Measurements from ENCODE around the gene KANSL1.
"Not testable (repeated sequence)": the region's sequence is repeated elsewhere in the genome, so short reads cannot be mapped to it uniquely, and the experiment has no call there.

KANSL1 gene

DNA sequence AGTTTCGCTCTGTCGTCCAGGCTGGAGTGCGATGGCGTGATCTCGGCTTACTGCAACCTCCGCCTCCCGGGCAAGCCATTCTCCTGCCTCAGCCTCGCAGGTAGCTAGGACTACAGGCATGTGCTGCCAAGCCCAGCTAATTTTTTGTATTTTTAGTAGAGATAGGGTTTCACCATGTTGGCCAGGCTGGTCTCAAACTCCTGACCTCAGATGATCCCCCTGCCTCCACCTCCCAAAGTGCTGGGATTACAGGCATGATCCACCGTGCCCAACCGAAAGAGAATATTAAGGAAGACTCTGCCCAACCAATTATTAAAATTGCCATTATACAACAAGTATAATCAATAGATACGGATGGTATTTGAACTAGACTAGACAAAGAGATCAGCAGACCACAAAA, 82.0 kb downstream of the KANSL1 start:
- not testable (repeated sequence) for DNase-seq

DNA sequence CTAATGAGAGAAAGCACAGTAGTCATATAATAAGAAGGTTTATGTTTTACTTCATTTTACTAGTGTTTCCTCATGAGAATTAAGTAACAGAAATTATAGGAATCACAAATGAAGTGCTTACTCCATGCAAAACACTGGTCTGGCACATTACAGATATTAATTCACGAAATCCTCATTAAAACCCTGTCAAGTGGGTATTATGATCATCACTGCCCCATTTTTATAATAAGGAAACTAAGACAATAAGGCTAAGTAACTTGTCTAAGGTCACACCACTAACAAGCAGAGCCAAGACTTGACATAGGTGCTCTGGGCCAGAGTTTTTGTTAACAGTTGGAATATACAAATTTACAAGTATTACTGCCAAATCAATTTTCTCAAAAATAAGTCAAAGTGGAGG, 83.0 kb downstream of the KANSL1 start:
- DNase-seq, result no peak

DNA sequence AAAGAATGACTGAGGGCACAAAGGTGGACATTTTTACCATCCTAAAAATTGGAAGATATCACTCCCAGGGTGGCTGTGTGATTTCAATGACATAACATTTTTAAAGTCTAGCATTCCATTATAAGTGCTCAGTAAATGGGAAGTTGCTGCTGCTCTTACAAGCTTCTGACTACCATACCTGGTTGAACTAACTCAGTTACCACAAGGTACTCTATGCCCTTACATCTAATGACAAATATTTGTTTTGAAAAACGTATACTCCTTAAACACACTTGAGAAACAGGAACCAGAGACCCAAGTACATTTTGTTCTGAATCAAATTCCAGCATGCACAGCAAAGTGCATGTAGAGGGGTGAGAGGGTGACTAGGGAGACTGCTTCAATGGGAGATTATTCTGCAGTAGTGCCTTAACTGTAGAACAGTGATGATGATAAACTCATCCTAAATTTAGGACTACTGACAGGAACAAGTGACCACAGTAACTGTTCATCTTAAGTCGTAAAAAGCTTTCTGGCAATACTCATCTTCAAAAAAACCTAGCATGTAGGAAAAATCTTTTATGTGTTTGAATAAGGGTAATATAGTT, 83.5 kb downstream of the KANSL1 start:
- no peak for DNase-seq

DNA sequence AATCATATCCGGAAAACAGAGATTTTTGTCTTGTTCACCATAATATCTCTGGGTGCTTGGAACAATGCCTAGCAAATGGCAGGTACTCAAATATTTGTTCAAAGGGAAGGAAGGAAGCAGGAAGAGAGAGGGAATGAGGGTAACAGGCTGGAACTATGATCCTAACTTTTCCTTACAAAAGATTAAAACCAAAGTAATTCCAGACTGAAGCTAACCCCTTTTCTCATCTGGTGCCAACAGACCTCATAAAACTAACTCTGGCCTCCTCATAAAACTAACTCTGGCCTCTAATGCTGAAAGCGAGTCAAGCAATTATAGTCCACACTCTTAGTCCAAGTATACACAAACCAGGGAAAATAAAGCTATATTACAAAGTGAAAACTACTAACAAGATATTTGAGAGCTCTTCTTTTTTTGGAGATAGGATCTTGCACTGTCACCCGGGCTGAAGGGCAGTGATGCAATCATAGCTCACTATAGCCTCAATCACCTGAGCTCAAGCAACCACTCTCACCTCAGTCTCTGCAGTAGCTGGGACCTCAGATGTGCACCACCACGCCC, 84.6 kb downstream of the KANSL1 start:
- no peak for DNase-seq

DNA sequence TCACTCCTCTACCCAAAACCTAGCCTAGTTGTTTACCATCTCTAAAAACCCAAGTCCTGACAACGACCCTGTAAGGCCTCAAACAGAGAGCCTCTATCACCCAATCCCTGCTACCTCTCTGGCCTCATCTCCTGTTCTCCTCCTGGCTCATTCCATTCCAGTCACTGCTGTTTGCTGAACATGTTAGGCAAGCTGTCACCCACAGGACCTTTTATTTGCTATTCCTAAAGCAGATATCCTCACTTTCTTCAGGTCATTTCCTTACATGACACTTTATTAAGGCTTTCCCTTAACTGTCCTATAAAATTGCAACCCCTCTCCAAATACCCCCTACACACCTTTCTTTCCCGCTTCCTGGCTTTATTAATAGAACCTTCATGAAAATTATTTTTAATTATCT, 85.1 kb downstream of the KANSL1 start:
- no peak for DNase-seq

DNA sequence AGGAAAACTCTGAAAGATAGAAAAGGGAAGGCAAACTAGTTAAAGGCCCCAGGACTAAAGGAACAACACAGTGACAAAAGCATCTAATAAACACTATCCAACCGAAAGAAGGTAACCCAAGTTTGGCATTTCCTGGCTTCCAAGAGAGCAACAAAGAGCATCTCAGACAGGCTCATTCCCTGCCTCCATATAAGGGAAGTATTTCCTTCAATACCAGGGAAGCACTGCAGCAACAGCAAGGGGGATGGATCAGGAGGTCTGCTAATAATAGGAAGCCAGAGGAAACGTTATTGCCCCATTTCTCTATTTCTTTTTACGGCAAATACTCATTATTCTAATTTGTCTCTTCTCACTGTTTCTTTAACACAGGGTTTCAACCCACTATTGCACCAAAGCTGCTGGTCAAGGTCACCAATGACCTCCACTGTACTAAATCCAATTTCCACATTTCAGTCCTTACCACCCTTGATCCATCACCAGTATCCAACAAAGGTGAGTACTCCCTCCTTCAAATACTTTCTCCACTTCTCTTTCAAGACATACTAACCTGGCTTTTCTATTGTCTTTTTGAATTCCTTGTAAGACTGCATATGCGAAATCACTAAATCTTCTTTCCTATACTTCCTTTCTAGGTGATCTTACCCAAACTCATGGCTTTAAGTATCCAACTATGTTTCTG, 86.1 kb downstream of the KANSL1 start:
- no peak for DNase-seq

DNA sequence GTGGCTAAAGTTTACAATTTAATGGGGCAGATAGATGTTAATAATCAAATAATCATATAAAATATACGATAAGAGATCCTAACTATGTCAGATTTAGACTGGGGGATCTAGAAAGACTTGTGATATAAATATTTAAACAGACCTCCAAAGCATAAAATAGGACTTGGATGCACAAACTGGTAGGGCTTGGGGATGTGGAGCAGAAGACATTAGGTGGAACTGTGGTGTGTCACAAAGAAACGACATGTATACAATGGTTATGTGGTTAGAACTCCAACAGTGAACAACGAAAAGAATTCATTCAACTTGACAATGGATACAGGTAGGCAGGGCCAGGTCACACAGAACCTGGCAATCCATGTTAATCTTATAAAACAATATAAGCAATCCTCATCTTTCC, 90.4 kb downstream of the KANSL1 start:
- DNase-seq, result not testable (repeated sequence)

DNA sequence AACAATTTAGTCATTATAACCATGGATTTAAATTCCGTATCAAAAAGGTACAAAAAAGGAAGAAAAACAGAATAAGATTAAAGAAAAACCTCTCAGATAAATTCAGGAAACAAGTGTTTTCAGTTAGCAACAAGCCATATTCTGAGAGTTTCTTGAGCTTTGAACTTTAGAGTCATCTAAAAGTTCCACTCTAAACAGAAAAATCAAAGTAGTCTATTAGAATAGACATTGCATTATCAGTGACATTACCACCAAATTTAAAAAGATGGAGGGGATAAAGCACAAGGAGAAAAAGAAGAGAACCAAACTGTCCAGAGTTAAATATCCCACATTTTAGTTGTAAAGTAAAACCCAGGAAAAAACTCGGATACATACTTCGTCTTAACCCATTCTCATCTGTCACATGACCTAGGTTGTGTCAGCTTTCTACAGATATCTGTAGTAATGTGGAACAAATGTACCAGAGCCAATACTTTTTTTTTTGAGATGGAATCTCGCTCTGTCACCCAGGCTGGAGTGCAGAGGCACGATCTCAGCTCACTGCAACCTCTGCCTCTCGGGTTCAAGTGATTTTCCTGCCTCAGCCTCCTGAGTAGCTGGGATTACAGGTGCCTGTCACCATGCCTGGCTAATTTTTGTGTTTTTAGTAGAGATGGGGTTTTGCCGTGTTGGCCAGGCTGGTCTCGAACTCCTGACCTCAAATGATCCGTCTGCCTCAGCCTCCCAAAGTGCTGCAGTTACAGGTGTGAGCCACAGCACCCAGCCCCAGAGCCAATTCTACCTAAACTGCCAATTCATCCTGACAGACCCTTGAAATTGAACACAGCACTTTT, 91.2 kb downstream of the KANSL1 start:
- DNase-seq, result not testable (repeated sequence)

DNA sequence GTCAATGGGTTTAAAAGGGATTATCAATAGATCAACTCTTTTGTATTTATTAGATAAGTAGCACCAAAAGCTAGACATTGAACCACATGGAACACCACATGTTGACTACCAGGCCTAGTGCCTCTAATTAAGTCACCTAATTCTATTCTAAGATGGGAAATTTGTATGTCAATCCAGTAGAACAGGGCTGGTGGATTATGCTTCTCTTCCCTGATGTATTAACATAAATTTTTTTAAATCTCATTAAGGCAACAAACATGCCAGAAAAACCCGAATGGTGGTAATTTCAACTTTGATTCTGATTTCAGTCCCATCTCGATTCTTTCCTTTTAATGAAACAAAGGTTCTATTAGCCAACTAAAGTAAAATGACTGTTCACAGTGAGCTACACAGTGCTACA, 92.6 kb downstream of the KANSL1 start:
- DNase-seq, result no peak

DNA sequence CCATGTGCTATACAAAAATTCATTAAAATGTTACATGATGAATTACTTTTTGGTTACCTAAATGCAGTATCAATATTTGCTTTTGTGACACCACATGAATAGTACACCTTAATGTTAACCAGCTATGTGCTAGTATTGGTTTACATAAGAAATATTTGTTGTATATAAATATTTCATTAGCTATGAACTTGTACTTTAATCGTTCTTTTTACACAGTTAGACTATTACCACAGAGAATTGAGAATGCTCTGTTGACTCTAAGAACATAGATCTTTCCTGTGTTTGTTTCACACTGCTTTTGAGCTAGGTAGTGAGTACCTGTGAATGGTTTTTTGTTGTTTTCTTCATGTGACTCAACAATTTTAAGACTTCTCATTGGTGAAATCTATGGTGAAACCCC, 93.4 kb downstream of the KANSL1 start:
- DNase-seq, result no peak

DNA sequence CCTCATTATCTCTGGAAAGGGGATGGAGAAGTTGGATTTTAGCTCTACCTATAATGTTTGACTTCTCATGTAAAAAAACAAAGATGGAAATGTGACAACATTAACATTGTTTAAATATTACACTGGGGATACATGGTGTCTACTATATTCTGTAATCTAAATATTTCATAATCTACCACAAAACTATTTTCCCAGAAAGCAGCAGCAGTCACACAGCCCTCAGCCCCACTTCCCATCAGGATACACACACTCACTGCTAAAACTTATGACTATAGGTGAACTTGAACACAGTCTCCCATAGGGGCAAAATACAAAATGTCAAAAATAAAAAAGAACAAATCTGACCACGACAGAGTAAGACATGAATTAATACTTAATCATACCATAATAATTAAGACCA, 95.7 kb downstream of the KANSL1 start:
- no peak for DNase-seq

DNA sequence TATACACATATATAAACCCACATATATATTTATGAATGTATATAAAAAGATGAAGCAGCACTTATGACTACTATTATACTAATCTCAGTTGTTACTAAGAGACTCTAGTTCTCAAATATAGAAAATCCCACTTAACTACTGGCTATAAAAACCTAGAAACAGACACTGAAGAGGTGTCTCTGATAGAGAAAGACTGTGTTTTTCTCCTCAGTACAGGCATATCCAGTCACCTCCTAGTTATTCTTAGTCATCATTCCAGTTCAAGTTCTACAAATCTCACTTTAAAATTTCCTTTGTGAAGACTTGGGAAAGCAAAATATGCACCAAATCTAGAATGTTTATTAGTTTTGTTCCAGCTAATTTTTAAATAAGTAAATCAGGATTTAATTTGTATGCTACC, 100.2 kb downstream of the KANSL1 start:
- DNase-seq, result no peak

DNA sequence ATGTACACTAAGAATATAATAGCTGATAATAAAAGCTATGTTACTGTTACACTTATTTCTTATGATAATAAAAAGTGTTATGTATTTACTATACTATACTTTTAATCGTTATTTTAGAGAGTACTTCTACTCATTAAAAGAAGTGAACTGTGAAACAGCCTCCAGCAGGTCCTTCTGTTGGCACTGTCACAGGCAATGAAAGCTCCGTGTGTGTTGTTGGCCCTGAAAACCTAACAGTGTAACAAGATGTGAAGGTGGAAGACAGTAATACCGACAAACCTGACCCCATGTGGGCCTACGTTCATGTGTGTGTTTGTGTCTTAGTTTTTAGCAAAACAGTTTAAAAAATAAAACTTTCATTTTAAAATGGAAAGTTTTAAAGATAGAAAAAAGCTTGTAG, 102.4 kb downstream of the KANSL1 start:
- no peak for DNase-seq

DNA sequence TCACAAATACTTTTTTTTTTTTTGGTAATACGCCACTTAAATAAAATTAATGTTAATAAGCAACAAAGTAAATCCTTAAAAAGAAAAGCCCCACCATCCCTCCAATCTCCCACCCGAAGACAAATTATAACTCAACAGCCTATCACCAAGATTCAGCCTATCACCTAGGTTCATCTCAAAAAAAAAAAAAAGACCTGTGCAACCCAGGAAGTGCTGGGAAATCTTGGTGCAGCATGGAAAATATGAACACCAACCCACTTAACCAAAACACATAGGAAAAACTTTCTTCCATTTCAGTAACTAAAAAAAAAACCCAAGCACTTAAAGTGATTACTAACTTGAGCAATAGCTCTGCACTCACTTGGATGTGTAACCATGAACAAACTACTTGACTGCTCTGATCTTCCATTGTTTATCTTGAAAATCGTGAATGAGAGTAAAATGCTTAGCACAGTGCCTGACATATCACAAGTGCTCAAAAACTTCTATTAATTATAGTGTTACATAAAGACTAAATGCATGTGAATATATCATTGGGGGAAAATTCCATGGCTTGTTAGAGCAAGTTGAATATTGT, 103.8 kb downstream of the KANSL1 start:
- no peak for DNase-seq

DNA sequence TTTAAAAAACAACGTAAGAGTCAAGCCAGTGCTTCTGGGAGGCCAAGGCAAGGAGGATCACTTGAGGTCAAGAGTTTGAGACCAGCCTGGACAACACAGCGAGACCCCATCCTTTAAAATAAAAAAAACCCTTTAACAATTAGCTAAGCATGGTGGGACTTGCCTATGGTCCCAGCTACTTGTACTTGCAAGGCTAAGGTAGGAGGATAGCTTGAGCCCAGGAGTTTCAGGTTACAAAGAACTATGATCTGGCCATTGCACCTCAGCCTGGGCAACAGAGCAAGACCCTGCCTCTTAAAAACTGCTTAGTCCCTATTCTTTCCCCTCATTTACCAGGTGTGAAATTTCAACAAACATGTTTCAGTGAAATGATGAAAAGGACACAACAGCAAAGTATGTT, 104.6 kb downstream of the KANSL1 start:
- no peak for DNase-seq

DNA sequence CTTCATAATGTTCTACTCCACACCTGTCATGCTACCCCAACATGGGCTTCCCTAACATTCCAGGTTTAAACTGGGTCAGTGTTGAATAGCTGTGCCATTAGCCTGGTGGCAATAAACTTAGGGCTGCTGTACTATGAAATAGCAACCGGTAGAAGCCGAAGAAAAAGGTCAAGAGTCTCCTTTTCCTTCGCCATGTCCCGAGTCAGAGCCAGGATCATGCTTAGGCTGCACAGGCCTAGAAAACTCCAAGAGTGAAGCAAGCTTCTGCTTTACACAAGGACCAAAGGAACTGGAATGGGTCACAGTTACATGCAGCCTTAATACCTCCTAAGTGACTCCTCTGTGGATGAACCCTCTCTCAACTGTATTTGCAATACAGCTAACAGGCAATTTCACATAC, 105.4 kb downstream of the KANSL1 start:
- not testable (repeated sequence) for DNase-seq

DNA sequence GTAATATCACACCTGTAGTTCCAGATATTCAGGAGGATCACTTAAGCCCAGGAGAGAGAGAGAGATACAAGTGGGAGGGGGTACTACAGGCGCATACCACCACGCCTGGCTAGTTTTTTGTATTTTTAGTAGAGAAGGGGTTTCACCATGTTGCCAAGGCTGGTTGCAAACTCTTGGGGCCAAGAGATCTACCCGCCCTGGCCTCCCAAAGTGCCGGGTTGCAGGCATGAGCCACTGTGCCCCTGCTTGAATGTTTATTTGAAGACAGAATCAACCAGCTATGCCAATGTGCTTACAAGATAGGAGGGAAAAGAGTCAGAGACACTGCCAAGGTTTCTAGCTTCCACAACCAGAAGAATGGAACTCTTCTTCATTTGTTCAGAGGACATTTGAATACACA, 106.4 kb downstream of the KANSL1 start:
- DNase-seq, result no peak

DNA sequence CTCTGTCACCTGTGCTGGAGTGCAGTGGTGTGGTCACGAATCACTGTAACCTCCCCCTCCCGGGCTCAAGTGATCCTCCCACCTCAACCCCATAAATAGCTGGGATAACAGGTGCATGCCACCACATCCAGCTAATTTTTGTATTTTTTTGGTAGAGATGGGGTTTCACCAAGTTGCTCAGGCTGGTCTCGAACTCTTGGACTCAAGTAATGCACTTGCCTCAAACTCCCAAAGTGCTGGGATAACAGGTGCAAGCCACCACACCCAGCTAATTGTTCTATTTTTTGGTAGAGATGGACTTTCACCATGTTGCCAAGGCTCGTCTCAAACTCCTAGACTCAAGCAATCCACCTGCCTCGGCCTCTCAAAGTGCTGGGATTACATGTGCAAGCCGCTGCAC, 107.7 kb downstream of the KANSL1 start:
- DNase-seq, result no peak

DNA sequence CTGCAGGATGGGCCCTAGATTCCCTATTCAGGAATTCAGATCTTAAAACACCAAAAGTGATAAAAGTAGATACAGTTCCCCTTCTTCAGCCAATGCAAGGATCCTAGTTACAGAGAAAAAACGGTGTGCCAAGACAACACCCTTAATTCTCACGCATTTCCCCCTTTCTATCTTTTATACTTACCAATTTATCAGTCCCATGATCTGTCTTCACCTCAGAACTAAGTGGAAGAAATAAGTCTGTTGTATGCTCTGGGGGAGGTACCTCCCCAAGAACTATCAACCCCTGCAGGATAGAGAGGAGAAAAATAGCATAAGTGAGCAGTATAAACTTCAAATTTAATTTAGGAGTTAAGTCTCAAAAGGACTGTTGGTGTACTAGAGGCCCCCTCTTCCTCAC, 111.0 kb downstream of the KANSL1 start:
- no peak for DNase-seq

DNA sequence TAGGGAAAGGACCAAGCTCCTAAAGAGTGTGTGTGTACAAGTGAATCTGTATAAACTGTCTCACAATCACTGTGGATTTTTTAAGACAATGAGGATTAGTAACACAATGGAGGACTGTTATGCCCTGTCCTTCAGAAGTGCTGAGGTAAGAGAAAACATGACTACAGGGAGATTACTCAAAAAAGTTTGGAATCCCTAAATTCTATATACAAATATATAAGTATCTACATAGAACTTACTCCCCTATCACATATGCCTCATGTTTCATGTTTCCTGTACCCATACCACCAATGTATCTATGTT, 112.3 kb downstream of the KANSL1 start:
- DNase-seq, result no peak

DNA sequence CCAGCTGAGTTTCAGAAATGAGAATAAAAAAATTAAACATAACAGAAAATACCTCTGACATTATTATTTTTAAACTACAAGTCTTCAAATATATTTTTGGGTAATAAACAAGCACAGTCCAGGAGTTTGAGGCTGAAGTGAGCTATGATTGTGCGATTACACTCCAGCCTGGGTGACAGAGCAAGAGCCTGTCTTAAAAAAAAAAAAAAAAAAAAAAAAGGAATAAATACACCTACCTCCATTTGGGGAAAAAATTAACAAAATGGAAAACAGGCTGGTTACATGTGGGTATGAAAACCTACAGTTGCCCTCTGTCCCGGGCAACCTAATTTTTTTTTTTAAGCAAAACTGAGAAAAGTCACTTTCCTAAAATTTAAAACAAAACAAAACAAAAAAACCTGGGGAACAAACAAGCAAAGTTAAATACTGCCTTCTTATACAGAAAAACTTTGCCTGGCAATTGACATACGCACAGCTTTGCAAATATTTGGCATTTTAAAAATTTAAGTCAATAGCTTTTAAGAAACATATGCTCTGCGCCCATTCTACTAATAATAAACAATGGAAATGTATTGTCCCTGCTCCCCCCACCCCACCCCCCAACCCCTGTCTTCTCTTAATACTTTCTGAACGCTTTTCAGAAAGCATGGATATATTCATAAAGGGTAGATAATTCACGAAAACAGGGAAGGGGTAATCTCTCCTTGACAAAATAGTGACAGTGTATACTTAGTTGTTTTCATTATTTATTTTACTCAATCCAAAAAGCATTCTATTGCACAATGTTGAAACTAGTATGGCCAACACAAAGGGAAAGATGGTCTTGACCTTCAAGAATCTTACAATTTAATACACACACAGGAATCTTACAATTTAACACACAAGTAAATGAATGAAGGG, 112.9 kb downstream of the KANSL1 start:
- no peak for DNase-seq

DNA sequence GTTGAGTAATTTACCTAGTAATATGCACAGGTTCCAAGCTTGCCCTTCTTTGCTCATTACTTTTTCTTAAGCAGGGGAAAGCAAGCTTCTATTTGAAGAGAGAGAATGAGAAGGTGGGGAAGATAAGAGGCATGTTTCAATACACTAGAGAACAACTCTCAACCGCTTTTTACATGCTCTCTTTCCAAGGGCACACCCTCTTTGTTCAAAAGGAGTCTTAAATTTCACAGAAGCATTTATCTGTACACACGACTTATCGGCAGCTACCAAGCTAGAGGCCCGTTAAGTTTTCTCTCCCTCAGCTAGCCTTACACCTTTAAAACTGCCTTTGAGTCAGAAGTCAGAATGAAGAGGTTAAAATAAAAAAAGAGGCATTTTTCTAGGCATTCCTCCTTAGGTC, 114.6 kb downstream of the KANSL1 start:
- DNase-seq, result no peak

DNA sequence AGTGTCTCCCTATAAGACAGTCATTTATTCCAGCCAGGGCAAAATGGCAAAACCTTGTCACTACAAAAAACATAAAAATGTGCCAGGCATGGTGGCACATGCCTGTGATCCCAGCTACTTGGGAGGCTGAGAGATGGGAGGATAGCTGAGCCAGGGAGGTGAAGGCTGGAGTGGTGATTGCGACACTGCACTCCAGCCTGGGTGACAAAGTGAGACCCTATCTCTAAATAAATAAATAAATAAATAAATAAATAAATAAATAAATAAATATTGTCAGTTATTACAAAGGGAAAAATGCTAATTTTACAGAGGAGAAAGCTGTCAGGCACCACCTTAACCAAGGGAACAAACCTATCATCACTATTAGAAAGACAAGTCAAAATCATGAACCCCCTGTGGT, 118.7 kb downstream of the KANSL1 start:
- DNase-seq, result no peak

Measured in NCI-H1092 (cell line).